Occipital lobe (tissue), 3 donors: ENCODE data around the gene EID2. TPM values are rescaled to one million over a fixed set of nuclear protein-coding genes. Genes with fewer than 3 reads are reported as not detected.

Experiments
- DNase-seq: peaks from one replicate; lab custom pipeline; 2025; lab: John Stamatoyannopoulos, UW
- small RNA-seq: library from RNA; depleted of rRNA; stranded (forward); fragments of <200 nt; gene quantifications from one replicate; pipeline ENCODE3, GENCODE V24; 2014
- total RNA-seq: library from RNA; depleted of rRNA; stranded (reverse); fragments of >200 nt; gene quantifications from one replicate; pipeline ENCODE4 v1.2.3, GENCODE V29; 2014

EID2 gene
- total RNA-seq, 1 donor from 2014 or later = 26.4 TPM

DNA sequence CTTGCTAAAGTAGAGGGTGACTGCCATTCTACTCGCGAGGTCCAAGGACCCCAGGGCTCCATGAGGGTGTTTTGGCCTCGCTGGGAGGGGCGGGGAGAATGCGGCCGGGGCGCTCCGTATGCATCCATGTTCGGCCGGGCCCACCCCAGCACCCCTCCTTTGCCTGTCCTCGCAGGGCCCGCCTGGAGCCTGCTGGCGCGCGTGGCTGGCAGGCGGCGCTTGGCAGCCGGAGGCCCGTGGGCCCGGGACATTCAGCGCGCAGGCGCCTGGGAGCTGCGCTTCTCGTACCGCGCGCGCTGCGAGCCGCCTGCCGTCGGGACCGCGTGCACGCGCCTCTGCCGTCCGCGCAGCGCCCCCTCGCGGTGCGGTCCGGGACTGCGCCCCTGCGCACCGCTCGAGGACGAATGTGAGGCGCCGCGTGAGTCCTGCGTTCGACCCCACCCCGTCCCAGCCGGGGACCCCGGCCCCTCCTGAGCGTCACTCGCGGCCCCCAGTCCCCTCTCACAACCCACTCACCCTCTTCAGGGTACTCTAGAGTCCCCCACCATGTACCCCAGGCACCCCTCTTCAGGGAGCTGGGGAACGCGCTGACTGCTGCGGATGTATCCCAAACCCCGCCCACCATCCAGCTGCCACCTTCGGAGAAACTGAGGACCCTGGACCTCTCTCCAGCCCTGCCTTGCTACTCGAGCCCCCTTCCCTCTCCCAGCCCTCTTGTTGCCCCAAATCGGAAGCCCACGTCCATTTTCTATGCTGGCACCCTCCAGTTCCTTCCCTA is 37.1 kb downstream of the EID2 start:
- no peak for DNase-seq

DNA sequence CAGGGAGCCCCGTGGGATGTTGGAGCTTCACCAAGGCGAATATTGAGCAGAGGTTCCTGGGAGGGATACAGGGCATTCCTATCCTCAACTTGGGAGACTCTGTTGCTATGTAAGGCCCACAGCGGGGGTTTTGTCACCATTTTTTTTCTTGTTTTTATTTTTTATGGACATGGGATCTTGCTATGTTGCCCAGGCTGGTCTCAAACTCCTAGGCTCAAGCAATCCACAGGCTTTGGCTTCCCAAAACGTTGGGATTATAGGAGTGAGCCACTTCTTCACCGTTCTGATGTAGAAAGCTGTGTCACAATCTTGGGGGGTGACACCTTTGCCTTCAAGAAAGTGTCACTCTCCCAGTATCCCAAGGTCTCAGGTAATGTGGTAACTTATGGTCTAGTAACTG is 38.6 kb downstream of the EID2 start:
- DNase-seq = no peak

DNA sequence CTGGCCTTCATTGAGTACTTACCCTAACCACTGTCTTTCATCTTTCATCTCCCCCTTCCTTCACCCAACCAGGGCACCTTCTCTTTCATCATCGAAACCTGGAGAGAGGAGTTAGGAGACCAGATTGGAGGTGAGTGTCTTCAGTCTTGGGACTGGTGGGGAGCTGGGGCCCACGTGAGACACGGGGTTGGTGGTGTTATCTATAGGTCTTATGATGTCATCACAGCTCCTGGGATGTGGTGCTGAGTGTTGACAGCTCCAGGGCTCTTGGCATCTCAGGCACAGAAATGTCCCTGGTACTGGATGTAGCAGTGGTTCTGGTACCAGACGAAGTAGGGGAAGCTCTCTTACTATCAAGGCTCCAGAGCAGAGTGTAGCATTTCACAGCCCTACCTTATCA is 39.4 kb downstream of the EID2 start:
- no peak for DNase-seq

DNA sequence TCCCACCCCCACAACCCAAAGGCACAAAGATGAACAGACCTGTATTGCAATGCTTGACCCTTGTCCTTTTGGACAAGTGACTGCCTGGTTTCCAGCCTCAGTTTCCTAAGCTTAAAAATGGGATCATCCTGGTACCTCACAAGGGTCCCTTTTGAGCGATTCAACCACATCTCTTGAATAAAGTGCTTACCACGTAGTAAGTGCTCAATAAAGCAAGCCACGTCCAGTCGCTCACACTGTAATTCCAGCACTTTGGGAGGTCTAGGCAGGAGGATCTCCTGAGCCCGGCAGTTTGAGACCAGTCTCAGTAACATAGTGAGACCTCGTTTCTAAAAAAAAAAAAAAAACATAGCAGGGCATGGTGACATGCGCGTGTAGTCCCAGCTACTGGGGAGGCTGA is 40.0 kb downstream of the EID2 start:
- DNase-seq = no peak

DNA sequence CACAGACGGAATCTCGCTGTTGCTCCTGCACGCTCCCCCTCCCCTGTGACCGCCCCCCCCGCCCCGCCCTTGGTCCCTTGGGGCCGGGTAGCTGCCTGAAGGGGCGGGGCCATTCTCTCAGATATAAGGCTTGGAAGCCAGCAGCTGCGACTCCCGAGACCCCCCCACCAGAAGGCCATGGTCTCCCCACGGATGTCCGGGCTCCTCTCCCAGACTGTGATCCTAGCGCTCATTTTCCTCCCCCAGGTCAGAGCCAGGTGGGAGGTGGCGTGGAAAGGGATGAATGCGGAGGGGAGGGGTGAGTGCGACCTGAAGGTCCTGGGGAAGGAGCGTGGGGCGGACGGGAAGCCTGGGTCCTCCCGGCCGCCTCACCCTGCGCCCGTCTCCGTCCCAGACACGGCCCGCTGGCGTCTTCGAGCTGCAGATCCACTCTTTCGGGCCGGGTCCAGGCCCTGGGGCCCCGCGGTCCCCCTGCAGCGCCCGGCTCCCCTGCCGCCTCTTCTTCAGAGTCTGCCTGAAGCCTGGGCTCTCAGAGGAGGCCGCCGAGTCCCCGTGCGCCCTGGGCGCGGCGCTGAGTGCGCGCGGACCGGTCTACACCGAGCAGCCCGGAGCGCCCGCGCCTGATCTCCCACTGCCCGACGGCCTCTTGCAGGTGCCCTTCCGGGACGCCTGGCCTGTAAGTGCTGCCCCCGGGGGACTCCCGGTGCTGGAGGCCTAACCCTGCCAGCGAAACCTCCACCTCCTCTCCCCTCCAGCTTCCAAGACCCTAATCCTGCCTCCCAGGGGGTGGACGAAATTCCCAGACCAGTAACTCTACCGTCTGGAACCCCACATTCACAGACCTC is 40.9 kb downstream of the EID2 start, which contains the start of gene DLL3:
Gene DLL3, plus strand, starts transcription at position 150 of the 845 bp plus-strand sequence. Its CDS starts 28 bp downstream, at position 178.
- no peak for DNase-seq

DNA sequence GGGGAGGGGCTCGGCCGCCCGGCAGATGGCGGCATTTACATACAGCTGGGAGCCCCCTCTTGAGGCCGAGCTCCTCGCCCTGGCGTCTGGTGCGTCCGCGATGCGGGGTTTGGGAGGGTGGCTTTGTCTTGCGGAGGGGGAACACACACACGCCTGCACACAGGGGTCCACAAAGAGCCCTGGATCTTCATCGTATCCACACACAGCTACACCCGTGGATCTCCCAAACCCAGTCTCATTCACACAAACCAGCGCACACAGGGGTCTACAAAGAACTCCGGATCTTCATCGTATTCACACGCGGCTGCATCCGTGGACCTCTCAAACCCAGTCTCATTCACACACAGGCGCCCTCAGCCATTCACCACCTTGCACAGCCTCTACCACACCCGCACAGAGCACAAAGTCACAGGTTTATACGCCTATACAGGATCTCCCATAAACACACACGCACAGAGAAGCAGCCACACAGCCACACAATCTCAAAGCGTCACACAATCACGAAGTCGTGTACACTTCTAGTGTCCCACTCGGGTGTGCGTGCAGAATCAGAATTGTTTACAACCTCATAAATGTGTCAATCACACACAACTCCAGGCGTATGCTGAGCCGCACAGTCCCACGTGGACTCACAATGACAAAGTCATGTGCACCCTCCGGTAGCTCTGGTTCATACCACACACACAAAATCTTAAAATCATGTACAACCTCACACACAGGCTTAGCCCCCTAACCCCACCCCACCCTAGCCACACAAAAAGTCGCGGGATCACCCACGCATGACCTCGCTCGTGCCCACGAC is 41.8 kb downstream of the EID2 start:
- no peak for DNase-seq

DNA sequence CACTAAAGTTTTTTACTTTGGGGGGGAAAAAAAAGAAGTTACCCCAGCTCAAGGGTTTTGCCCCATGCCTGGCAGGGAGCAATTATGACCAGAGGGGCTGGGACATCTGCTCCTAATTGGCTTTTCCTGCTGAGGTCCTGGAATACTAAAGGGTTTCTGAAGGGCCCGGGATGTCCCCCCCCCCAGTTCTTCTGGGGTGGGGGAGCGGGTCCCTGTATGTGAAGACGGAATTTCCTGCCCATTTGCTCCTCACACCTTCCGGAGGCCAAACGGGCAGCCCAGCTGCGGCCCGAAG is 42.3 kb downstream of the EID2 start:
- DNase-seq = no peak

DNA sequence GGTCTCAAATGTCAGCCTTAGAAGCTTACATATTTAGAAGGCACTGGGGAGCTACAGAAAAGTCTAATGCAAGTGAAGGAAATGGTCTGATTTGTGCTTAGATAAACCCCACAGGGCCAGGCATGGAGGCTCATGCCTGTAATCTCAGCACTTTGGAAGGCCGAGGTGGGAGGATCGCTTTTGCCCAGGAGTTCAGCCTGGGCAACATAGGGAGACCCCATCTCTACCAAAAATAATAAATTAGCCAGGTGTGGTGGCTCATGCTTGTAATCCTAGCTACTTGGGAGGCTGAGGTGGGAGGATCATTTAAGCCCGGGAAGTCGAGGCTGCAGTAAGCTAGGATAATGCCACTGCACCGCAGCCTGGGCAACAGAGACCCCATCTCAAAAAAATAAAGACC is 43.9 kb downstream of the EID2 start:
- no peak for DNase-seq

DNA sequence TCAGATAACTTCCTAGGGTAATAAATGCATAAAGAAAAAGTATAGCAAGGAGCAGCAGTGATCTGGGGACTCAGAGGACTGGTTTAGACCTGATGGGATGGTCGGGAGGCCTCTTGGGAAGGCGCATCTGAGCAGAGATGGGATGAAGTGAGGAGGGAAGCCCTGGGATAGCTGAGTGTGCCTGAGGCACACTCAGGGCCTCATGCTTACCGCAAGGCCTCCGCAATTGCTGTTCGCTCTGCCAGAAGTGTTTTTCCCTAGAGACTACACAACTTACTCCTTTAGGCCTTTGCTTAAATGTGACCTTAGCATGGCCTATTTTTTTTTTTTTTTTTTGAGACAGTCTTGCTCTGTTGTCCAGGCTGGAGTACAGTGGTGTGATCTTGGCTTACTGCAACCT is 45.3 kb downstream of the EID2 start:
- DNase-seq = no peak

DNA sequence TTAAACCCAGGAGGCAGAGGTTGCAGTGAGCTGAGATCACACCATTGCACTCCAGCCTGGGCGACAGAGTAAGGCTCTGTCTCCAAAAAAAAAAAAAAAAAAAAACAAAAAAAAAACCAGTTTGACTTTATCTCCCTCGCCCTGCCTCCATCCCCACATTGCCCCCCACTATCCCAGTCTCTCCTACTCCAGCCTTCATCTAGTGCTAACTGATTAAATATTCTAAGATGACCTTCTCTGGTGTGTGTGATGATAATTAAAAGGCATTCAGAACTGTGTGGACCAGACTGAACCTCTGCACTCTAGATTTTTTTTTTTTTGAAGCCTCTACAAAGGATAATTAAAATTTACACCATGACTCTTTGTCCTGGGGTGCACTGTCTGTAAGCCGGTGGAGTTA is 47.2 kb downstream of the EID2 start:
- DNase-seq = no peak

DNA sequence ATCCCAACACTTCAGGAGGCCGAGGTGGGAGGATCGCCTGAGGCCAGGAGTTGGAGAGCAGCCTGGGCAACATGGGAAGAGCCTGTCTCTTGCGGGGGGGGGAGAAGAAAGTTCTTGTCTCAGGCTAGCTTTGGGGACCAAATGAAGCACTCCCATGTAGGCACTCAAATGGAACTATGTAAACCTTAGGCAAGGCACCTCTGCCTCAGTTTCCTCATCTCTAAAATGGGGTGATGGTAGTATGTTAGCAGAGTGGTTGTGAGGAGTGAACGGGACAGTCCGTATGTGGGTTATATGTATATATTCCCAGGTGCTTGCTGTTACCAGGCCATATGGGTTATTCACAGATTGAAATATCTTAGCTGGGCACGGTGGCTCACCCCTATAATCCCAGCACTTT is 47.7 kb downstream of the EID2 start:
- no peak for DNase-seq

DNA sequence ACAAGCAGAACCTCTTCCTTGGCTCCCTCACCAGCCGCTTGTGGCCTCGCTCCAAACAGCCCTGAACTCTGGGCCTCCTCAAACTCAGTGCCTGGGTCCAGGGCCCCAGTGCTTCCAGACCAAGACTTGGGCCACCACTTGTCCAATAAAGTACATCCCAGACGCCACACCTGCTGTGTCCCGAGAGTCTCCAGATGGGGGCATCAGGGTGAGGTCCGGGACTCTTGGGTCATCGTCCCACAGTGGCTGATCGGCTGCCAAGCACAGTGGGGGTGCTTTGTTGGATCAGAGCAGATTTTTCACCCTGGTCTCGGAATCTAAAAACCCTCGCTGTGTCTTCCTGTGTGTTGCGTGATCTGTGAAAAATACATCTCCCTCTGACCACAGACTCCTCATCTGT is 50.2 kb downstream of the EID2 start:
- DNase-seq = no peak

Small RNA genes lying within 50 kb of the gene (small RNA-seq; reads per million reads assigned to genes)
- not detected for gene RPS29P24

Other genes starting within 250 kb of the EID2 start
- not detected for gene IFNL1, start 243.8 kb downstream of the EID2 start, total RNA-seq
- gene LRFN1, start 219.3 kb downstream of the EID2 start, total RNA-seq = 6.9 TPM
- 5.3 TPM for gene GMFG, start 204.1 kb downstream of the EID2 start, total RNA-seq
- gene SAMD4B, start 197.7 kb downstream of the EID2 start, total RNA-seq = 18.7 TPM
- gene PAF1, start 149.1 kb downstream of the EID2 start, total RNA-seq = 29.2 TPM
- gene MED29, start 148.8 kb downstream of the EID2 start, total RNA-seq = 17.2 TPM
- 1.2 TPM for gene ZFP36, start 133.3 kb downstream of the EID2 start, total RNA-seq
- gene PLEKHG2, start 127.5 kb downstream of the EID2 start, total RNA-seq = 27.3 TPM
- gene RPS16, start 104.2 kb downstream of the EID2 start, total RNA-seq = 77.0 TPM
- 47.9 TPM for gene SUPT5H, start 94.6 kb downstream of the EID2 start, total RNA-seq
- 39.6 TPM for gene TIMM50, start 59.3 kb downstream of the EID2 start, total RNA-seq
- 15.8 TPM for gene DLL3, start 41.2 kb downstream of the EID2 start, total RNA-seq
- gene SELENOV, start 25.0 kb downstream of the EID2 start, total RNA-seq = not detected
- gene EID2B, start 7.3 kb downstream of the EID2 start, total RNA-seq = 18.9 TPM
- not detected for gene LGALS13, start 62.4 kb upstream of the EID2 start, total RNA-seq
- gene LGALS16, start 115.8 kb upstream of the EID2 start, total RNA-seq = not detected
- not detected for gene LGALS14, start 164.3 kb upstream of the EID2 start, total RNA-seq
- gene CLC, start 197.9 kb upstream of the EID2 start, total RNA-seq = not detected
- not detected for gene LEUTX, start 238.7 kb upstream of the EID2 start, total RNA-seq